Endothelial cell of umbilical vein (primary cell): Measurements from ENCODE around the gene CDC25C. TPM values are rescaled to one million over a fixed set of nuclear protein-coding genes. Genes with fewer than 3 reads are reported as not detected.
"Not testable (repeated sequence)": the region's sequence is repeated elsewhere in the genome, so short reads cannot be mapped to it uniquely, and the experiment has no call there.

Source experiments
- BruUV-seq: library from RNA; stranded (reverse); fragments of 400-500 nt; replicated peaks from 2 replicates; lab custom pipeline; 2021; lab: Mats Ljungman, UMichigan
- CTCF ChIA-PET: fragments of 300-600, 350-600 bp; sonication (Branson Sonifier 250); formaldehyde crosslinking; loops from one replicate; lab custom pipeline; 2021; ENCODE audit warnings: antibody characterized with exemption, inconsistent platforms; lab: Charles Lee
- POLR2A ChIA-PET: fragments of 300-600, 350-600 bp; sonication (Branson Sonifier 250); formaldehyde crosslinking; loops from one replicate; lab custom pipeline; 2021; ENCODE audit warnings: antibody characterized with exemption, inconsistent platforms; lab: Charles Lee
- DNase-seq: peaks from one replicate; pipeline ENCODE4 v3.0.0-alpha.2; 2011; ENCODE audit warnings: low read depth, low spot score
- FAIRE-seq: peaks from 2 replicates; lab custom pipeline; 2011; peaks lifted over from hg19 to GRCh38; lab: Jason Lieb, UNC
- H2AFZ ChIP-seq: 2 replicates; pipeline ENCODE4 v1.6.0; 2012; ENCODE audit warnings: low read depth, low read length, control low read depth, inconsistent platforms
- H3K27ac ChIP-seq: 2 replicates; pipeline ENCODE4 v1.5.1; 2011; ENCODE audit warnings: low read depth, mild to moderate bottlenecking, control low read depth, low read length, moderate library complexity; ENCODE audit not compliant: insufficient read depth
- H3K27me3 ChIP-seq, 2 experiments: 2 replicates each; pipeline versions ENCODE4 v1.6.0 to v1.6.1; 2011; ENCODE audit warnings: low read length in 2 of 2, mixed read lengths in 1 of 2; ENCODE audit not compliant: control insufficient read depth in 2 of 2, insufficient read depth in 2 of 2
- H3K36me3 ChIP-seq, 2 experiments: 2 replicates in 1 of 2; 3 replicates in 1 of 2; pipeline ENCODE4 v1.5.1; 2011; ENCODE audit warnings: low read length in 2 of 2, mild to moderate bottlenecking in 1 of 2, moderate library complexity in 1 of 2; ENCODE audit not compliant: control insufficient read depth in 2 of 2, insufficient read depth in 2 of 2; ENCODE audit errors: extremely low read depth in 1 of 2
- H3K4me1 ChIP-seq: 3 replicates; pipeline ENCODE4 v1.5.1; 2011; ENCODE audit warnings: mild to moderate bottlenecking, low read length; ENCODE audit not compliant: control insufficient read depth, insufficient read depth; ENCODE audit errors: extremely low read depth
- H3K4me2 ChIP-seq: 2 replicates; pipeline ENCODE4 v1.6.1; 2011; ENCODE audit warnings: low read length, control low read depth, mixed read lengths; ENCODE audit not compliant: insufficient read depth
- H3K4me3 ChIP-seq, 3 experiments: fragments of 200-600 bp in 1 of 3; sonication (generic), shearing (Covaris generic) in 1 of 3; replicated peaks in 1 of 3; 2 replicates each; pipeline ENCODE4 v1.5.1; 2011 to 2016; ENCODE audit warnings: control low read depth in 3 of 3, low read length in 3 of 3, mild to moderate bottlenecking in 2 of 3, inconsistent platforms in 1 of 3, low read depth in 1 of 3, moderate library complexity in 1 of 3; ENCODE audit not compliant: insufficient read depth in 1 of 3
- H3K79me2 ChIP-seq: 2 replicates; pipeline ENCODE4 v1.6.0; 2012; ENCODE audit warnings: low read length, inconsistent platforms; ENCODE audit not compliant: control insufficient read depth, insufficient read depth
- H3K9ac ChIP-seq: replicated peaks from 2 replicates; pipeline ENCODE3; 2011; ENCODE audit warnings: low read length, control low read depth; ENCODE audit not compliant: insufficient read depth; ENCODE audit errors: extremely low read depth
- H3K9me1 ChIP-seq: replicated peaks from 3 replicates; pipeline ENCODE4 v1.6.0; 2011; ENCODE audit warnings: mild to moderate bottlenecking, low read length; ENCODE audit not compliant: control insufficient read depth, insufficient read depth; ENCODE audit errors: extremely low read depth
- H3K9me3 ChIP-seq: replicated peaks from 2 replicates; pipeline ENCODE4 v1.5.1; 2012; ENCODE audit warnings: low read length, inconsistent platforms; ENCODE audit not compliant: control insufficient read depth, insufficient read depth
- H4K20me1 ChIP-seq: replicated peaks from 2 replicates; pipeline ENCODE3; 2011; ENCODE audit warnings: mild to moderate bottlenecking, low read length; ENCODE audit not compliant: control insufficient read depth, insufficient read depth; ENCODE audit errors: extremely low read depth
- CTCF ChIP-seq, 2 donors: IDR thresholded peaks; 1 replicate in 1 of 2; 2 replicates in 1 of 2; pipeline ENCODE4 v1.5.1; 2011; ENCODE audit warnings: low read length in 2 of 2, mild to moderate bottlenecking in 2 of 2, moderate library complexity in 2 of 2, control low read depth in 1 of 2, inconsistent platforms in 1 of 2, low read depth in 1 of 2; ENCODE audit not compliant: insufficient read depth in 1 of 2; ENCODE audit errors: extremely low read depth in 1 of 2
- EZH2 ChIP-seq: IDR thresholded peaks from 2 replicates; pipeline ENCODE4 v1.6.1; 2012; ENCODE audit warnings: borderline replicate concordance, low read depth, mild to moderate bottlenecking, moderate library complexity, low read length, inconsistent platforms; ENCODE audit not compliant: severe bottlenecking
- FOS ChIP-seq: IDR thresholded peaks from 2 replicates; pipeline ENCODE4 v1.6.1; 2011; ENCODE audit warnings: mild to moderate bottlenecking, low read length, moderate library complexity, borderline replicate concordance; ENCODE audit not compliant: insufficient read depth
- GATA2 ChIP-seq: IDR thresholded peaks from 2 replicates; pipeline ENCODE4 v1.7.0; 2011; ENCODE audit warnings: low read depth, mild to moderate bottlenecking, moderate library complexity, mixed read lengths, low read length; ENCODE audit not compliant: insufficient read length, insufficient read depth
- JUN ChIP-seq: IDR thresholded peaks from 2 replicates; pipeline ENCODE4 v1.6.1; 2011; ENCODE audit warnings: borderline replicate concordance, low read depth; ENCODE audit not compliant: insufficient read length, insufficient read depth
- MAX ChIP-seq: IDR thresholded peaks from 2 replicates; pipeline ENCODE4 v1.6.1; 2011; ENCODE audit not compliant: insufficient read depth, insufficient read length
- MYC ChIP-seq: IDR thresholded peaks from one replicate; pipeline ENCODE4 v1.6.1; 2011; ENCODE audit warnings: mild to moderate bottlenecking, low read depth, low read length
- POLR2A ChIP-seq: IDR thresholded peaks from 2 replicates; pipeline ENCODE4 v1.6.1; 2012; ENCODE audit warnings: low read depth, mild to moderate bottlenecking, control low read depth, low read length
- POLR2AphosphoS5 ChIP-seq: IDR thresholded peaks from 2 replicates; pipeline ENCODE4 v1.6.1; 2012; ENCODE audit warnings: low read depth, mild to moderate bottlenecking, control low read depth, low read length, moderate library complexity; ENCODE audit not compliant: insufficient read depth
- dilution Hi-C: fragments of 300-500 bp; cut with MboI; formaldehyde crosslinking; loops from one replicate; pipeline ENCODE4 v1.15.0; 2019; ENCODE audit warnings: low sequenced_read_pairs; ENCODE audit not compliant: extremely low pct_ligation_motif_present
- intact Hi-C: fragments of 100-400 bp; cut with micrococcal nuclease; formaldehyde crosslinking; loops from one replicate; pipeline ENCODE4 v1.10.0; 2022
- polyA plus RNA-seq, 4 experiments: library from polyadenylated mRNA; depleted of rRNA in 3 of 4; stranded (reverse) in 3 of 4; unstranded in 1 of 4; fragments of >200 nt; gene quantifications; 2 replicates each; pipeline versions ENCODE4 v1.2.1 to v1.2.3, GENCODE V29; 2011 to 2012; ENCODE audit warnings: missing spikeins in 1 of 4
- total RNA-seq: library from RNA; stranded (reverse); gene quantifications from 2 replicates; pipeline ENCODE4 v1.2.3, GENCODE V29; 2021

The CDC25C gene
- total and polyA plus RNA-seq, 2 donors (not counting 3 experiments of a cell fraction or from before 2014, with no cell fraction given) = 8.1 to 13.6 TPM

GRCh38 chr5:138252944-138253343 is 78.7 kb downstream of the CDC25C start:
- Histone ChIP-seq H3K9me3 (no peaks in the 10 kb centered on the region), H3K4me3 (no peak overlapping the region), H3K9ac (no peak overlapping the region), H3K36me3 (no peaks in the 10 kb centered on the region), H3K4me1 (no peaks in the 10 kb centered on the region), H2AFZ (no peak overlapping the region), H3K4me2 (no peak overlapping the region), H3K27ac (no peak overlapping the region), H3K79me2 (no peaks in the 10 kb centered on the region), H3K9me1 (no peaks in the 10 kb centered on the region), H3K27me3 (peaks cover 2% of the 10 kb centered on the region in 2 experiments), H4K20me1 (no peaks in the 10 kb centered on the region)
- CTCF ChIA-PET = interaction anchor here (1.0 kb wide), 1 partner anchor 30 kb away, joined by 3 read pairs; no protein-coding TSS in a partner anchor
- BruUV-seq = no TSS peak
- dilution Hi-C loops (no loop called here), intact Hi-C loops (no loop called here)
- DNase-seq (no peak), FAIRE-seq (no peak)
- TF ChIP-seq POLR2AphosphoS5 = no peak
- no peak for TF ChIP-seq POLR2A
- TF ChIP-seq MYC = no peak
- no peak for TF ChIP-seq EZH2
- TF ChIP-seq CTCF (IDR thresholded peaks at IDR 0.05; ENCODE audit: extremely low read depth in 1 of 2, insufficient read depth in 1 of 2, low read depth in 1 of 2, low read length in 2 of 2) = no peak
- TF ChIP-seq GATA2 = no peak
- TF ChIP-seq JUN = no peak
- no peak for TF ChIP-seq FOS
- no peak for TF ChIP-seq MAX
- POLR2A ChIA-PET = no interaction called here

- POLR2A ChIA-PET, H4K20me1 ChIP-seq, H3K4me2 ChIP-seq, FAIRE-seq, H3K9me3 ChIP-seq, H3K36me3 ChIP-seq, BruUV-seq, DNase-seq, H3K79me2 ChIP-seq, H3K27ac ChIP-seq, H3K4me1 ChIP-seq, H3K9ac ChIP-seq, H3K4me3 ChIP-seq, H3K27me3 ChIP-seq, dilution Hi-C loops, H2AFZ ChIP-seq, H3K9me1 ChIP-seq, intact Hi-C loops: not testable (repeated sequence)
- CTCF ChIA-PET = interaction anchor here (1.4 kb wide), 1 partner anchor 19 kb away, joined by 3 read pairs; no protein-coding TSS in a partner anchor
Measured at GRCh38 chr5:138247800-138248199, 83.8 kb downstream of the CDC25C start.
